HFFc6 (cell line): ENCODE measurements around the gene RITA1. TPM values are rescaled to one million over a fixed set of nuclear protein-coding genes. Genes with fewer than 3 reads are reported as not detected.

ENCODE experiments used
- DNase-seq: peaks from one replicate; pipeline ENCODE4 v3.0.0-alpha.2; 2018
- H3K27ac Mint-ChIP-seq: 2 replicates; pipeline ENCODE4 v1.8.0; 2020; ENCODE audit warnings: mild to moderate bottlenecking, mixed read lengths
- H3K27me3 Mint-ChIP-seq: 2 replicates; pipeline ENCODE4 v1.8.0; 2021; ENCODE audit warnings: mild to moderate bottlenecking, moderate library complexity, mixed read lengths; ENCODE audit not compliant: insufficient read depth
- H3K36me3 Mint-ChIP-seq: 2 replicates; pipeline ENCODE4 v1.8.0; 2021; ENCODE audit warnings: low read depth, mixed read lengths
- H3K4me1 Mint-ChIP-seq: 2 replicates; pipeline ENCODE4 v1.8.0; 2020; ENCODE audit warnings: low read depth, mixed read lengths
- H3K4me3 Mint-ChIP-seq: 2 replicates; pipeline ENCODE4 v1.8.0; 2020; ENCODE audit warnings: mild to moderate bottlenecking, moderate library complexity, mixed read lengths
- H3K9me3 Mint-ChIP-seq: 2 replicates; pipeline ENCODE4 v1.8.0; 2020; ENCODE audit warnings: mild to moderate bottlenecking, mixed read lengths
- CTCF ChIP-seq: fragments of 200-600 bp; sonication (generic); IDR thresholded peaks from 2 replicates; pipeline ENCODE4 v1.5.0; 2021; ENCODE audit warnings: antibody characterized with exemption, mild to moderate bottlenecking
- total RNA-seq, 6 experiments: library from RNA; stranded (reverse); fragmentation: NEBNext Ultra II Directional; extraction: Animal tissue kit (Norgen Biotek cat#: 25700); gene quantifications; 2 replicates in 1 of 6; 3 replicates in 5 of 6; pipeline ENCODE4 v1.2.3, GENCODE V29; 2021

The RITA1 gene
- total RNA-seq, 6 experiments from 2014 or later, result 18.0 to 20.9 (median 18.7) TPM

GRCh38 chr12:113174461-113175384 lies 10.8 kb upstream of the RITA1 start:
- peaks cover 45% of the 10 kb centered on the region for H3K36me3 Mint-ChIP-seq
- peak; percentile 100 for TF ChIP-seq CTCF
- H3K9me3 Mint-ChIP-seq, result peaks cover 6% of the 10 kb centered on the region; the same call in 1 of the 2 replicates
- H3K27me3 Mint-ChIP-seq, result no peaks in the 10 kb centered on the region
- no peak overlapping the region for H3K4me3 Mint-ChIP-seq
- H3K4me1 Mint-ChIP-seq, result no peaks in the 10 kb centered on the region
- peak; percentile 59 for DNase-seq
- H3K27ac Mint-ChIP-seq, result peak overlapping the region; percentile 15; the same call in 1 of the 2 replicates

- H3K27me3 Mint-ChIP-seq, result no peaks in the 10 kb centered on the region; the same call in 1 of the 2 replicates
- no peak for TF ChIP-seq CTCF
- H3K9me3 Mint-ChIP-seq, result peaks cover 6% of the 10 kb centered on the region; the same call in 1 of the 2 replicates
- peaks cover 34% of the 10 kb centered on the region for H3K36me3 Mint-ChIP-seq
- no peak for DNase-seq
- H3K27ac Mint-ChIP-seq, result no peak overlapping the region
- no peak overlapping the region for H3K4me3 Mint-ChIP-seq
- peaks cover 20% of the 10 kb centered on the region for H3K4me1 Mint-ChIP-seq
Observed at GRCh38 chr12:113179023-113179422, 6.5 kb upstream of the RITA1 start.

GRCh38 chr12:113180333-113180732 lies 5.2 kb upstream of the RITA1 start:
- DNase-seq, result no peak
- peaks cover 34% of the 10 kb centered on the region for H3K36me3 Mint-ChIP-seq
- no peak for TF ChIP-seq CTCF
- H3K27ac Mint-ChIP-seq, result no peak overlapping the region
- H3K4me3 Mint-ChIP-seq, result no peak overlapping the region
- H3K4me1 Mint-ChIP-seq, result peaks cover 20% of the 10 kb centered on the region
- no peaks in the 10 kb centered on the region; the same call in 1 of the 2 replicates for H3K27me3 Mint-ChIP-seq
- peaks cover 6% of the 10 kb centered on the region; the same call in 1 of the 2 replicates for H3K9me3 Mint-ChIP-seq

GRCh38 chr12:113181975-113182374 lies 3.5 kb upstream of the RITA1 start:
- TF ChIP-seq CTCF, result no peak
- Mint-ChIP-seq H3K27ac (no peak overlapping the region), H3K27me3 (no peaks in the 10 kb centered on the region; the same call in 1 of the 2 replicates), H3K4me3 (no peak overlapping the region), H3K36me3 (peaks cover 28% of the 10 kb centered on the region), H3K9me3 (peaks cover 6% of the 10 kb centered on the region; the same call in 1 of the 2 replicates), H3K4me1 (peaks cover 30% of the 10 kb centered on the region)
- DNase-seq, result no peak

- no peak for TF ChIP-seq CTCF
- Mint-ChIP-seq H3K4me3 (peak overlapping the region; percentile 93), H3K27ac (peak overlapping the region; percentile 93; the same call in 1 of the 2 replicates), H3K36me3 (peaks cover 17% of the 10 kb centered on the region), H3K4me1 (peaks cover 36% of the 10 kb centered on the region), H3K27me3 (no peaks in the 10 kb centered on the region; the same call in 1 of the 2 replicates), H3K9me3 (no peaks in the 10 kb centered on the region)
- no peak for DNase-seq
Observed at GRCh38 chr12:113183030-113183589, 2.4 kb upstream of the RITA1 start.
